ENCODE results near the gene UBB. TPM values are rescaled to one million over a fixed set of nuclear protein-coding genes. Genes with fewer than 3 reads are reported as not detected.

Gene UBB
- total RNA-seq, 1 experiment from 2014 or later, result 1,900 TPM

DNA sequence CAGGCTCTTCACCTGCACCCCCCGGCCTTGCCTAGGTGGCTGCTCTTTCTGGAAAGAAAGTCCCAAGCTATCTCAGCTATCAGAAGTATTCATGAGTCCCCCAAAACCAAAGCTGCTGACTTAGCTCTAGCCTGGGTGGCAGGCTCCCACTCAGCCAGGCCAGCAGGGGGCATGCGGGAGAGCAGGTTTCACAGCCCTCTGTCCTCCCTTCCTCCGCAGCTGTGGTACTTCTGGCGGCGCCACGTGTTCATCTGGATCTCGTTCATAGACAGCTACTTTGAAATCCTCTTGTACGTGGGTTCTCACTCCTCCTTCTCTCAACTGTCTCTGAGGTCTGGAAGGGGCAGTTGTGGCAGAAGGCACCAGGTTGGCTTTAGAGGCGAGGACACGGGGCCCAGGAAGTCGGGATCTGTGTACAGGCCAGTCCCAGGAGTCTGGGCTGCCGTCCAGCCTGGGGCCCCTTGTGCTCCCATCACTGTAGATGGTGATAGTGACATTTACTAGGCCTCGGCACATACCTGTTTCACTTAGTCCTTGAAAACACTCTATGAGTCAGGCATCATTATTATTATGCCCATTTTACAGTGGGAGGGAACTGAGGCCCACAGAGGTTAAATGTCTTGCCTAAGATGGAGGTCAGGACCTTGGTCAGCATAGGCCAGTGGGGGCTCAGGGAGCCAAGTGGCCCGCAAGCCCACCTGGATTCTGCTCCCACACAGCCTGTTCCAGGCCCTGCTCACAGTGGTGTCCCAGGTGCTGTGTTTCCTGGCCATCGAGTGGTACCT lies 47.4 kb downstream of the UBB start:
- no peaks in the 10 kb centered on the region for H3K36me3 ChIP-seq (ENCODE audit: control insufficient read depth, insufficient read depth, low read length)
- ChIA-PET POLR2A (interaction anchor here (0.6 to 2.1 kb wide), 2 partner anchors 10 to 15 kb away, joined by 4 to 13 read pairs; no protein-coding TSS in a partner anchor), CTCF (interaction anchor here (0.6 to 2.2 kb wide), 12 partner anchors 8 to 161 kb away, joined by 3 to 25 read pairs (median 4); partner anchors contain the start of gene TRPV2)
- no TSS peak for BruUV-seq (replicated peaks)
- no peak overlapping the region for H3K4me3 ChIP-seq (ENCODE audit: low read depth, low read length)
- H3K27me3 Mint-ChIP-seq (ENCODE audit: insufficient read depth, unreplicated experiment), result no peaks in the 10 kb centered on the region
- intact Hi-C loops (cut with micrococcal nuclease; ENCODE audit: unreplicated experiment), result loop anchor here (1.0 kb wide), 1 partner anchor 93 kb away; no protein-coding TSS in a partner anchor
- no peaks in the 10 kb centered on the region for H3K9me3 ChIP-seq
- H3K4me1 ChIP-seq, result no peaks in the 10 kb centered on the region
- no peak overlapping the region for H3K4me3 Mint-ChIP-seq (ENCODE audit: unreplicated experiment)
- H3K36me3 Mint-ChIP-seq (ENCODE audit: insufficient read depth, unreplicated experiment), result no peaks in the 10 kb centered on the region
- no peaks in the 10 kb centered on the region for H3K9me3 Mint-ChIP-seq (ENCODE audit: unreplicated experiment)
- TF ChIP-seq, protein P1, sequence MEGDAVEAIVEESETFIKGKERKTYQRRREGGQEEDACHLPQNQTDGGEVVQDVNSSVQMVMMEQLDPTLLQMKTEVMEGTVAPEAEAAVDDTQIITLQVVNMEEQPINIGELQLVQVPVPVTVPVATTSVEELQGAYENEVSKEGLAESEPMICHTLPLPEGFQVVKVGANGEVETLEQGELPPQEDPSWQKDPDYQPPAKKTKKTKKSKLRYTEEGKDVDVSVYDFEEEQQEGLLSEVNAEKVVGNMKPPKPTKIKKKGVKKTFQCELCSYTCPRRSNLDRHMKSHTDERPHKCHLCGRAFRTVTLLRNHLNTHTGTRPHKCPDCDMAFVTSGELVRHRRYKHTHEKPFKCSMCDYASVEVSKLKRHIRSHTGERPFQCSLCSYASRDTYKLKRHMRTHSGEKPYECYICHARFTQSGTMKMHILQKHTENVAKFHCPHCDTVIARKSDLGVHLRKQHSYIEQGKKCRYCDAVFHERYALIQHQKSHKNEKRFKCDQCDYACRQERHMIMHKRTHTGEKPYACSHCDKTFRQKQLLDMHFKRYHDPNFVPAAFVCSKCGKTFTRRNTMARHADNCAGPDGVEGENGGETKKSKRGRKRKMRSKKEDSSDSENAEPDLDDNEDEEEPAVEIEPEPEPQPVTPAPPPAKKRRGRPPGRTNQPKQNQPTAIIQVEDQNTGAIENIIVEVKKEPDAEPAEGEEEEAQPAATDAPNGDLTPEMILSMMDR (IDR thresholded peaks at IDR 0.05; ENCODE audit: insufficient read depth in 1 of 2, low read depth in 1 of 2, low read length in 1 of 2, severe bottlenecking in 1 of 2, unreplicated experiment in 1 of 2), result peak; percentile 74 to 84
- H3K27me3 ChIP-seq (replicated peaks; ENCODE audit: control insufficient read depth, insufficient read depth, low read length), result no peaks in the 10 kb centered on the region
- no peaks in the 10 kb centered on the region for H3K4me1 Mint-ChIP-seq (ENCODE audit: low read depth, unreplicated experiment)
- peak in 1 of 2 experiments; percentile 73 for DNase-seq
- H3K27ac Mint-ChIP-seq (ENCODE audit: unreplicated experiment), result no peak overlapping the region

- no peaks in the 10 kb centered on the region for H3K36me3 Mint-ChIP-seq (ENCODE audit: insufficient read depth, unreplicated experiment)
- CTCF ChIA-PET, result interaction anchor here (1.0 to 2.2 kb wide), 3 partner anchors 10 to 92 kb away, joined by 3 to 25 read pairs (median 12); no protein-coding TSS in a partner anchor
- BruUV-seq (replicated peaks), result no TSS peak
Measured at GRCh38 chr17:16429083-16429482, 48.2 kb downstream of the UBB start.

DNA sequence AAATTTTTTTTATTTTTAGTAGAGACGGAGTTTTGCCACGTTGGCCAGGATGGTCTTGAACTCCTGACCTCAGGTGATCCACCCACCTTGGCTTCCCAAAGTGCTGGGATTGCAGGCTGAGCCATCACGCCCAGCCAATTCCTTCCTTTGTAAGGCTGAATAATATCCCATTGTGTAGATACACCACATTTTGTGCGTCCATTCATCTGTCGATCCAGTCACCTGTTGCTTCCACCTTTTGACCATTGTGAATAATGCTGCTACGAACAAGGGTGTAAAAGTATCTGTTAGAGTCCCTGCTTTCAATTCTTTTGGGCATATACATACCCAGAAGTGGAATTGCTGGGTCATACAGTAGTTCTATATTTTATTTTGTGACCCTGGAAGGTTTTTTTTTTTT lies 49.8 kb downstream of the UBB start:
- POLR2A ChIA-PET, result interaction anchor here (1.0 kb wide), 1 partner anchor 50 kb away, joined by 5 read pairs; the partner anchor contains the start of gene UBB
- intact Hi-C loops (cut with micrococcal nuclease; ENCODE audit: unreplicated experiment), result no loop called here

More at GRCh38 chr17:16429083-16429482, 48.2 kb downstream of the UBB start:
- TF ChIP-seq, protein P1 (IDR thresholded peaks at IDR 0.05; ENCODE audit: insufficient read depth in 1 of 2, low read depth in 1 of 2, low read length in 1 of 2, severe bottlenecking in 1 of 2, unreplicated experiment in 1 of 2), result no peak
- no peak overlapping the region for H3K4me3 ChIP-seq (ENCODE audit: low read depth, low read length)
- H3K27me3 ChIP-seq (replicated peaks; ENCODE audit: control insufficient read depth, insufficient read depth, low read length), result no peaks in the 10 kb centered on the region
- no peaks in the 10 kb centered on the region for H3K9me3 ChIP-seq
- DNase-seq, result no peak
- no peak overlapping the region for H3K27ac Mint-ChIP-seq (ENCODE audit: unreplicated experiment)
- no peaks in the 10 kb centered on the region for H3K9me3 Mint-ChIP-seq (ENCODE audit: unreplicated experiment)
- no peaks in the 10 kb centered on the region for H3K4me1 ChIP-seq
- intact Hi-C loops (cut with micrococcal nuclease; ENCODE audit: unreplicated experiment), result no loop called here
- no peaks in the 10 kb centered on the region for H3K4me1 Mint-ChIP-seq (ENCODE audit: low read depth, unreplicated experiment)
- POLR2A ChIA-PET, result interaction anchor here (2.1 kb wide), 1 partner anchor 9 kb away, joined by 13 read pairs; no protein-coding TSS in a partner anchor
- no peak overlapping the region for H3K4me3 Mint-ChIP-seq (ENCODE audit: unreplicated experiment)
- H3K36me3 ChIP-seq (ENCODE audit: control insufficient read depth, insufficient read depth, low read length), result no peaks in the 10 kb centered on the region
- no peaks in the 10 kb centered on the region for H3K27me3 Mint-ChIP-seq (ENCODE audit: insufficient read depth, unreplicated experiment)

More for the DNA sequence above, 49.8 kb downstream of the UBB start:
- Histone ChIP-seq H3K27me3 (replicated peaks; ENCODE audit: control insufficient read depth, insufficient read depth, low read length) (no peaks in the 10 kb centered on the region), H3K36me3 (ENCODE audit: control insufficient read depth, insufficient read depth, low read length) (no peaks in the 10 kb centered on the region), H3K4me3 (ENCODE audit: low read depth, low read length) (no peak overlapping the region), H3K4me1 (no peaks in the 10 kb centered on the region), H3K9me3 (no peaks in the 10 kb centered on the region)
- Mint-ChIP-seq H3K9me3 (ENCODE audit: unreplicated experiment) (no peaks in the 10 kb centered on the region), H3K4me3 (ENCODE audit: unreplicated experiment) (no peak overlapping the region), H3K4me1 (ENCODE audit: low read depth, unreplicated experiment) (peaks cover 3% of the 10 kb centered on the region), H3K36me3 (ENCODE audit: insufficient read depth, unreplicated experiment) (no peaks in the 10 kb centered on the region), H3K27ac (ENCODE audit: unreplicated experiment) (no peak overlapping the region), H3K27me3 (ENCODE audit: insufficient read depth, unreplicated experiment) (no peaks in the 10 kb centered on the region)
- CTCF ChIA-PET, result interaction anchor here (0.6 to 0.7 kb wide), 3 partner anchors 9 to 21 kb away, joined by 3 to 5 read pairs (median 3); no protein-coding TSS in a partner anchor
- BruUV-seq (replicated peaks), result no TSS peak
- TF ChIP-seq, protein P1 (IDR thresholded peaks at IDR 0.05; ENCODE audit: insufficient read depth in 1 of 2, low read depth in 1 of 2, low read length in 1 of 2, severe bottlenecking in 1 of 2, unreplicated experiment in 1 of 2), result no peak
- DNase-seq, result no peak
